Prostate gland (tissue), 2 donors: ENCODE results near the gene XRCC4.

ENCODE experiments used
- POLR2AphosphoS5 ChIP-seq: sonication (generic); formaldehyde crosslinking; IDR thresholded peaks from one replicate; pipeline ENCODE4 v1.6.1; 2017; ENCODE audit warnings: antibody characterized with exemption
- TF ChIP-seq, protein P1 (sequence below), 4 experiments: fragments of 200-600 bp in 2 of 4; fragments of 450-650 bp in 2 of 4; sonication (generic) in 2 of 4; IDR thresholded peaks; 1 replicate in 3 of 4; 2 replicates in 1 of 4; pipeline ENCODE4 v1.5.1; 2016 to 2019; ENCODE audit warnings: antibody characterized with exemption in 4 of 4, mild to moderate bottlenecking in 2 of 4, moderate library complexity in 2 of 4

DNA sequence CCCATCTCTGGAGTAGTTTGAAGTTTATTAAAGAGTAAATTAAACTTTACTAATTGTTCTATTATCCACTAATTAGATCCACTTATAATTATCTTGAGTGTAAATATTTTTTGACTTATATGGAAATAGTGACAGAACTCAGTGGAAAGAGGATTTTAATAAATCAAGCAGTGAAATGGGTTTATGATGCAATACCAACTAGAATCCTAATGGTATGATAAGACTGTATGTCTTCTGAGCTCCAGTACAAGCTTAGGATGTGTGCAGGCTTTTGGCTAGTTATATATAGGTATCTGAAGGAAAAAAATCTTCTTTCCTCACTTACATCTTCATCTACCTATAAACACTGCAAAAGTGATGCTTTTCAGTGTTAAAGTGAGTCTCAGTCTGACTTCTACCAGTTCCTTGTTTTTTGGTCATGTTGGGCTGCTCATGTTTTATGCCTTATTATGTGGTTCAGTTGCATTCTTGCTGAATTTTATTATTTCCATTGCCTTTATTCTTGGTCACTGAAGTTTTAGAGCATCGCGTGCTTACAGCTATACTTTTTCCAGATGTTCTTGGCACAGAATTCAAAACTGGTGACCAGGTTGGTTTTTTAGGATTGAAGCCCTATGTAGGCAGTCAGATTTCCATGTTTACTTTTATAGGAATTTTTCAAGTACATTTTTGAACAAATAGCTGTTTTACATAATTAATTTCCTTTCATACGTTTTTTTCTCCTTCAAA lies 30.5 kb downstream of the XRCC4 start:
- TF ChIP-seq, protein P1, sequence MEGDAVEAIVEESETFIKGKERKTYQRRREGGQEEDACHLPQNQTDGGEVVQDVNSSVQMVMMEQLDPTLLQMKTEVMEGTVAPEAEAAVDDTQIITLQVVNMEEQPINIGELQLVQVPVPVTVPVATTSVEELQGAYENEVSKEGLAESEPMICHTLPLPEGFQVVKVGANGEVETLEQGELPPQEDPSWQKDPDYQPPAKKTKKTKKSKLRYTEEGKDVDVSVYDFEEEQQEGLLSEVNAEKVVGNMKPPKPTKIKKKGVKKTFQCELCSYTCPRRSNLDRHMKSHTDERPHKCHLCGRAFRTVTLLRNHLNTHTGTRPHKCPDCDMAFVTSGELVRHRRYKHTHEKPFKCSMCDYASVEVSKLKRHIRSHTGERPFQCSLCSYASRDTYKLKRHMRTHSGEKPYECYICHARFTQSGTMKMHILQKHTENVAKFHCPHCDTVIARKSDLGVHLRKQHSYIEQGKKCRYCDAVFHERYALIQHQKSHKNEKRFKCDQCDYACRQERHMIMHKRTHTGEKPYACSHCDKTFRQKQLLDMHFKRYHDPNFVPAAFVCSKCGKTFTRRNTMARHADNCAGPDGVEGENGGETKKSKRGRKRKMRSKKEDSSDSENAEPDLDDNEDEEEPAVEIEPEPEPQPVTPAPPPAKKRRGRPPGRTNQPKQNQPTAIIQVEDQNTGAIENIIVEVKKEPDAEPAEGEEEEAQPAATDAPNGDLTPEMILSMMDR (IDR thresholded peaks at IDR 0.05) = no peak
- no peak for TF ChIP-seq POLR2AphosphoS5
